ENCODE data around the gene ZBTB7C.

Gene ZBTB7C

GRCh38 chr18:48218285-48219022 lies 190.7 kb downstream of the ZBTB7C start:
- Histone ChIP-seq H3K9ac (ENCODE audit: low read depth, low read length, poor library complexity, severe bottlenecking) (no peak overlapping the region), H4K20me1 (ENCODE audit: insufficient read depth, low read length, poor library complexity, severe bottlenecking) (no peaks in the 10 kb centered on the region), H3K4me1 (ENCODE audit: insufficient read depth, low read length, poor library complexity, severe bottlenecking) (peaks cover 21% of the 10 kb centered on the region), H3K4me3 (ENCODE audit: low read length, poor library complexity, severe bottlenecking) (no peak overlapping the region), H3K4me2 (ENCODE audit: low read depth, low read length, poor library complexity, severe bottlenecking) (no peak overlapping the region), H3F3A (ENCODE audit: low read depth) (no peaks in the 10 kb centered on the region), H3K9me2 (replicated peaks; ENCODE audit: low read depth, low read length) (no peaks in the 10 kb centered on the region), H2AFZ (ENCODE audit: low read length) (no peak overlapping the region), H3K9me3 (ENCODE audit: insufficient read depth, low read depth, low read length) (no peaks in the 10 kb centered on the region), H3K79me2 (ENCODE audit: insufficient read depth, low read length) (no peaks in the 10 kb centered on the region), H3K36me3 (ENCODE audit: insufficient read depth, low read length) (no peaks in the 10 kb centered on the region), H3K27me3 (ENCODE audit: insufficient read depth, low read length, poor library complexity, severe bottlenecking) (no peaks in the 10 kb centered on the region)
- TF ChIP-seq CTCF (conservative IDR thresholded peaks at IDR 0.05; ENCODE audit: low read length) = no peak
- TF ChIP-seq EZH2phosphoT487 (IDR thresholded peaks at IDR 0.05; ENCODE audit: borderline replicate concordance) = no peak

GRCh38 chr18:48217258-48218250 lies 191.6 kb downstream of the ZBTB7C start:
- Histone ChIP-seq H3K79me2 (ENCODE audit: insufficient read depth, low read length) (no peaks in the 10 kb centered on the region), H3K4me2 (ENCODE audit: low read depth, low read length, poor library complexity, severe bottlenecking) (no peak overlapping the region), H3K4me3 (ENCODE audit: low read length, poor library complexity, severe bottlenecking) (no peak overlapping the region), H3K4me1 (ENCODE audit: insufficient read depth, low read length, poor library complexity, severe bottlenecking) (peaks cover 12% of the 10 kb centered on the region), H3K9ac (ENCODE audit: low read depth, low read length, poor library complexity, severe bottlenecking) (no peak overlapping the region), H3F3A (ENCODE audit: low read depth) (no peaks in the 10 kb centered on the region), H3K9me3 (ENCODE audit: insufficient read depth, low read depth, low read length) (no peaks in the 10 kb centered on the region), H3K9me2 (replicated peaks; ENCODE audit: low read depth, low read length) (no peaks in the 10 kb centered on the region), H4K20me1 (ENCODE audit: insufficient read depth, low read length, poor library complexity, severe bottlenecking) (no peaks in the 10 kb centered on the region), H3K27me3 (ENCODE audit: insufficient read depth, low read length, poor library complexity, severe bottlenecking) (no peaks in the 10 kb centered on the region), H3K36me3 (ENCODE audit: insufficient read depth, low read length) (no peaks in the 10 kb centered on the region), H2AFZ (ENCODE audit: low read length) (no peak overlapping the region)
- TF ChIP-seq CTCF (conservative IDR thresholded peaks at IDR 0.05; ENCODE audit: low read length) (no peak), EZH2phosphoT487 (IDR thresholded peaks at IDR 0.05; ENCODE audit: borderline replicate concordance) (no peak)

GRCh38 chr18:48216639-48217257 lies 192.4 kb downstream of the ZBTB7C start:
- H3K4me2 ChIP-seq (ENCODE audit: low read depth, low read length, poor library complexity, severe bottlenecking) = no peak overlapping the region
- H3K9me2 ChIP-seq (replicated peaks; ENCODE audit: low read depth, low read length) = no peaks in the 10 kb centered on the region
- H2AFZ ChIP-seq (ENCODE audit: low read length) = no peak overlapping the region
- no peaks in the 10 kb centered on the region for H3F3A ChIP-seq (ENCODE audit: low read depth)
- no peaks in the 10 kb centered on the region for H3K9me3 ChIP-seq (ENCODE audit: insufficient read depth, low read depth, low read length)
- H4K20me1 ChIP-seq (ENCODE audit: insufficient read depth, low read length, poor library complexity, severe bottlenecking) = no peaks in the 10 kb centered on the region
- no peak for TF ChIP-seq EZH2phosphoT487 (IDR thresholded peaks at IDR 0.05; ENCODE audit: borderline replicate concordance)
- TF ChIP-seq CTCF (conservative IDR thresholded peaks at IDR 0.05; ENCODE audit: low read length) = no peak
- H3K9ac ChIP-seq (ENCODE audit: low read depth, low read length, poor library complexity, severe bottlenecking) = no peak overlapping the region
- H3K79me2 ChIP-seq (ENCODE audit: insufficient read depth, low read length) = no peaks in the 10 kb centered on the region
- no peaks in the 10 kb centered on the region for H3K27me3 ChIP-seq (ENCODE audit: insufficient read depth, low read length, poor library complexity, severe bottlenecking)
- no peak overlapping the region for H3K4me3 ChIP-seq (ENCODE audit: low read length, poor library complexity, severe bottlenecking)
- H3K4me1 ChIP-seq (ENCODE audit: insufficient read depth, low read length, poor library complexity, severe bottlenecking) = peaks cover 4% of the 10 kb centered on the region
- no peaks in the 10 kb centered on the region for H3K36me3 ChIP-seq (ENCODE audit: insufficient read depth, low read length)

All from Loucy (cell line).